Measurements from ENCODE around the gene CYBB.

- TF ChIP-seq CTCF (IDR thresholded peaks at IDR 0.05): no peak
- no peak for TF ChIP-seq POLR2A (IDR thresholded peaks at IDR 0.05)
Observed at GRCh38 chrX:37755025-37755424, 24.8 kb upstream of the CYBB start.

Data from lower leg skin (tissue), 3 donors.